ENCODE measurements around the gene OGN.
A peak's percentile ranks its signal among the peaks of the same experiment; 100 is the strongest.

The OGN gene

GRCh38 chr9:92404042-92404836, at the start of gene OGN:
Gene OGN (minus strand): TSS chr9:92404578. CDS start chr9:92403407, 1,171 bp downstream.
- no peak for DNase-seq (ENCODE audit: low spot score)
- TF ChIP-seq CTCF (IDR thresholded peaks at IDR 0.05; ENCODE audit: extremely low read depth, missing control alignments), result no peak

GRCh38 chr9:92446536-92446935, 42.2 kb upstream of the OGN start:
- no peak for DNase-seq (ENCODE audit: low spot score)
- no peak for TF ChIP-seq CTCF (IDR thresholded peaks at IDR 0.05; ENCODE audit: extremely low read depth, missing control alignments)

DNA sequence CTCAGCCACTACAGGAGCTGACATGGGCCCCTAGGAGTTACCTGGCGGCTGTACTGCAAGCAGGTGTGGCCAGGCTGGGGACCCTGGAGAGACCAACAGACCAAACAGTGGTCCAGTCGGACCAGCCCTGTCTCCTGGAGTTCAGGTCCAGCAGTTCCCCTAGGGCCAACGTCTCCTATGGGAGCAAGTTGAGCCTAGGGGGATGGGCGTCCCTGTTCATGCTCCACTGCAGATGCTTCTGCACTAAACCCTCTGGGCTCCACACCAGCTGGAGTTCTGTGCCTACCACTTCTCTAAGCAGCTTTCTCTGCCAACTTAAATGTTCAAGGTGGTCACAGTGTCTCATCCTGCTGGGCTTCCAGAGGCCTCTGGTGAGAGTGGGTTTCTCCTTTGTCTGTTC, 40.5 kb upstream of the OGN start:
- no peak for DNase-seq (ENCODE audit: low spot score)
- no peak for TF ChIP-seq CTCF (IDR thresholded peaks at IDR 0.05; ENCODE audit: extremely low read depth, missing control alignments)

DNA sequence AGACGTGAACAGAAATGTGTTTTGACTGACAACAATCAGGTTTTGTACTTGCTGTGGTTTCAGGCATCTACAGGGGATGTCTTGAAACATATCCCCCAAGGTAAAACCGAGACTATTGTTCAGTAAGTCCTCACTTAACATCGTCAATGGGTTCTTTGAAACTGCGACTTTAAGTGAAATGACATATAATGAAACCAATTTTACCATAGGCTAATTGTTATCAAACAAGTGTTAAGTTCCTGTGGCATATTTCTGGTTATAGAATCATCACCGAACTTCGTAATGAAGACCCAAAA, 36.3 kb upstream of the OGN start:
- no peak for TF ChIP-seq CTCF (IDR thresholded peaks at IDR 0.05; ENCODE audit: extremely low read depth, missing control alignments)
- DNase-seq (ENCODE audit: low spot score), result peak; percentile 14

GRCh38 chr9:92439921-92440750, 35.8 kb upstream of the OGN start:
- no peak for TF ChIP-seq CTCF (IDR thresholded peaks at IDR 0.05; ENCODE audit: extremely low read depth, missing control alignments)
- no peak for DNase-seq (ENCODE audit: low spot score)

- DNase-seq (ENCODE audit: low spot score), result no peak
- TF ChIP-seq CTCF (IDR thresholded peaks at IDR 0.05; ENCODE audit: extremely low read depth, missing control alignments), result no peak
These were observed 34.6 kb upstream of the OGN start for GRCh38 chr9:92438900-92439526.

DNA sequence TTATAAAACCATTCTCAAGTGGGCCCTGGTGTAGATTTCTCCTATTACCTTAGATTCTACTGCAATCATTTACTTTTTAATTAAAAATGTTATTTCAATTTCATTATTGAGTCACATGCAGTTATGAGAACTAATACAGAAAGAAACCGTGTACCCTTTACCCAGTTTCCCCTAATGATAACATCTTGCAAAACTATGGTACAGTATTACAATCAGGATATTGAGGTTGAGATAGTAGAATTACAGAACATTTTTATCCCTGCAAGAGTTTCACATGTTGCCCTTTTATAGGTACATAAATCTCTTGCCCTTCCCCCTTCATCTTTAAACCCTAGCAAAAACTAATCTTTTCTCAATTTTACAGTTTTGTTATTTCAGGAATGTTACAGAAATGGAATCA, 30.9 kb upstream of the OGN start:
- DNase-seq (ENCODE audit: low spot score), result no peak
- TF ChIP-seq CTCF (IDR thresholded peaks at IDR 0.05; ENCODE audit: extremely low read depth, missing control alignments), result no peak

Data from GM20000 (cell line).